Vagina (tissue), 2 donors: Measurements from ENCODE around the gene SH3GL2. TPM values are rescaled to one million over a fixed set of nuclear protein-coding genes. Genes with fewer than 3 reads are reported as not detected.
A peak's percentile ranks its signal among the peaks of the same experiment; 100 is the strongest.

Experiments used
- DNase-seq, 2 donors: peaks; one replicate each; pipeline ENCODE4 v3.0.0-alpha.2; 2017; ENCODE audit errors: extremely low spot score in 2 of 2
- H3K27ac ChIP-seq: fragments of 200-600 bp; sonication (generic); one replicate; pipeline ENCODE4 v1.5.1; 2019
- H3K27me3 ChIP-seq: fragments of 200-600 bp; sonication (generic); one replicate; pipeline ENCODE4 v1.5.1; 2019
- H3K36me3 ChIP-seq, 2 donors: fragments of 200-600 bp; sonication (generic); one replicate each; pipeline ENCODE4 v1.5.1; 2017 to 2019
- H3K4me1 ChIP-seq: fragments of 200-600 bp; sonication (generic); one replicate; pipeline ENCODE4 v1.5.1; 2019
- H3K4me3 ChIP-seq, 2 donors: fragments of 200-600 bp; sonication (generic); 1 replicate in 1 of 2; 2 replicates in 1 of 2; pipeline ENCODE4 v1.5.1; 2016 to 2019
- H3K9me3 ChIP-seq: fragments of 200-600 bp; sonication (generic); one replicate; pipeline ENCODE4 v1.5.1; 2019
- POLR2A ChIP-seq, 2 donors: fragments of 450-650 bp; IDR thresholded peaks; one replicate each; pipeline ENCODE4 v1.6.1; 2017; ENCODE audit warnings: antibody characterized with exemption in 2 of 2, mild to moderate bottlenecking in 2 of 2, moderate library complexity in 2 of 2
- POLR2AphosphoS5 ChIP-seq, 2 donors: sonication (generic); formaldehyde crosslinking; IDR thresholded peaks; one replicate each; pipeline ENCODE4 v1.9.0; 2017; ENCODE audit warnings: antibody characterized with exemption in 2 of 2, mild to moderate bottlenecking in 2 of 2, low read depth in 1 of 2; ENCODE audit not compliant: insufficient read depth in 1 of 2
- intact Hi-C: fragments of 100-400 bp; cut with DNase I; formaldehyde crosslinking; loops from one replicate; pipeline ENCODE4 v1.15.1; 2023
- total RNA-seq: library from RNA; depleted of rRNA; stranded (reverse); fragments of >200 nt; gene quantifications from one replicate; pipeline ENCODE4 v1.2.3, GENCODE V29; 2016
- TF ChIP-seq, protein P1 (sequence below), 3 experiments: fragments of 450-650 bp in 2 of 3; fragments of 200-600 bp in 1 of 3; sonication (generic) in 1 of 3; IDR thresholded peaks; one replicate each; pipeline ENCODE4 v1.5.1; 2017 to 2019; ENCODE audit warnings: antibody characterized with exemption in 3 of 3, mild to moderate bottlenecking in 2 of 3, moderate library complexity in 2 of 3

Gene SH3GL2
- total RNA-seq, 1 donor from 2014 or later: not detected

DNA sequence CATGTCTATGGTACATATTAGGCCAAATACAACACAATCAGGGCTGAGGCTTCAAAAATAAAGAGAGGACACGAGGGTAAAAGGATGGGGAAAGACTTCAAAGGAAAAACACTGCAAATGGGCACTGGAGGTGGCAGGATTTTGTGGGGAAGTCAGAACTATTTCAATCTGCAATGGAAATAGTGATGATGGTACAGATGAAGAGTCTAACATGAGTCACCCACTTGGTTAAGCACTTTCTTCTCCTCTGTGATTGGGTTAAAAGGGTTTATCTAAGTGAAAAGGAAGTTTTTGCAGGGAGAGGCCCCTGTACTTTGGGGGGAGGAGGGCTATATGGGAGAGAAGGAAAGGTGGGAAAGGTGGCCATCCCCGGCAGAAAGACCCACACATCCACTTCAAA is 4.5 kb upstream of the SH3GL2 start:
- Histone ChIP-seq H3K27me3 (peaks cover 4% of the 10 kb centered on the region), H3K4me3 (no peak overlapping the region), H3K27ac (no peak overlapping the region), H3K36me3 (no peaks in the 10 kb centered on the region), H3K9me3 (no peaks in the 10 kb centered on the region), H3K4me1 (peaks cover 10% of the 10 kb centered on the region)
- intact Hi-C loops: no loop called here
- TF ChIP-seq POLR2A (IDR thresholded peaks at IDR 0.05) (no peak), POLR2AphosphoS5 (IDR thresholded peaks at IDR 0.05; ENCODE audit: insufficient read depth in 1 of 2, low read depth in 1 of 2) (no peak)
- TF ChIP-seq, protein P1, sequence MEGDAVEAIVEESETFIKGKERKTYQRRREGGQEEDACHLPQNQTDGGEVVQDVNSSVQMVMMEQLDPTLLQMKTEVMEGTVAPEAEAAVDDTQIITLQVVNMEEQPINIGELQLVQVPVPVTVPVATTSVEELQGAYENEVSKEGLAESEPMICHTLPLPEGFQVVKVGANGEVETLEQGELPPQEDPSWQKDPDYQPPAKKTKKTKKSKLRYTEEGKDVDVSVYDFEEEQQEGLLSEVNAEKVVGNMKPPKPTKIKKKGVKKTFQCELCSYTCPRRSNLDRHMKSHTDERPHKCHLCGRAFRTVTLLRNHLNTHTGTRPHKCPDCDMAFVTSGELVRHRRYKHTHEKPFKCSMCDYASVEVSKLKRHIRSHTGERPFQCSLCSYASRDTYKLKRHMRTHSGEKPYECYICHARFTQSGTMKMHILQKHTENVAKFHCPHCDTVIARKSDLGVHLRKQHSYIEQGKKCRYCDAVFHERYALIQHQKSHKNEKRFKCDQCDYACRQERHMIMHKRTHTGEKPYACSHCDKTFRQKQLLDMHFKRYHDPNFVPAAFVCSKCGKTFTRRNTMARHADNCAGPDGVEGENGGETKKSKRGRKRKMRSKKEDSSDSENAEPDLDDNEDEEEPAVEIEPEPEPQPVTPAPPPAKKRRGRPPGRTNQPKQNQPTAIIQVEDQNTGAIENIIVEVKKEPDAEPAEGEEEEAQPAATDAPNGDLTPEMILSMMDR (IDR thresholded peaks at IDR 0.05): no peak
- no peak for DNase-seq

DNA sequence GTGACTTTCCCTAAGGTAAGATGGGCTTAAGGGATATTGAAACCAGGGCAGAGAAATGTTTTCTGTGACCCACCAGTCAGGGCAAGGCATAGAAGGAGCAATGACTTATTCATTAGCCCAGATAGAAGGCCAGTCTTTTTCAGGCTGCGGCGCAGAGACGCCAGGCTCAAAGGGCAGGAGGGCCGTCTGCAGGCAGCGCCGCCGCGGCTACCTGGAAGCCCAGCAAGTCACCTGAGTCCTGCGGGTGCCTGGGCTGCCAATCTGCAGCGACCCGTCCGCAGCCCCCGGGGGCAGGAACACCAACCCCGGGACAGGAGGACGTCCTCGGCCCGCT is 322 bp upstream of the SH3GL2 start:
- TF ChIP-seq, protein P1 (IDR thresholded peaks at IDR 0.05): no peak
- TF ChIP-seq POLR2AphosphoS5 (IDR thresholded peaks at IDR 0.05; ENCODE audit: insufficient read depth in 1 of 2, low read depth in 1 of 2) (no peak), POLR2A (IDR thresholded peaks at IDR 0.05) (no peak)
- Histone ChIP-seq H3K36me3 (no peaks in the 10 kb centered on the region), H3K4me3 (peak overlapping the region; percentile 37 to 48), H3K9me3 (no peaks in the 10 kb centered on the region), H3K4me1 (peaks cover 10% of the 10 kb centered on the region), H3K27me3 (peaks cover 4% of the 10 kb centered on the region), H3K27ac (no peak overlapping the region)
- no peak for DNase-seq
- intact Hi-C loops: no loop called here

DNA sequence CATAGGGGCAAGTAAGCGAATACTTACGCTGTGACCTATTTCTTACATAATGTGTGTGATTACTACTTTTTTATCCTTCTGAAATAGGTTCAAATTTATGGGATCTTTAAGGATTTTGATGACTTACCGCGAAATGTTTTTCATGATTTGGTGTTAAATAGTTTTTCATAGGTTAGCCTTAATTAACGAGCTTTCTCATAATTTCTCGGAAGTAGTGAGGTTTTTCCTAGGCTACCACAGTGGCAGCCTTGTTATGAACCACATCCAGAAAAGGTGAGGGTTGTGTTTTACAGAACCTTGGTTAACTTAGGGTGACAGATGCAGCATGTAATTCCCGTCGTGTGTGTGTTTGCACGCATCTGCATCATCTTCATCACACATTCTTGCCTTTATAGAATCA is 1.3 kb downstream of the SH3GL2 start:
- Histone ChIP-seq H3K4me3 (no peak overlapping the region), H3K27ac (no peak overlapping the region), H3K9me3 (no peaks in the 10 kb centered on the region), H3K27me3 (peaks cover 4% of the 10 kb centered on the region), H3K4me1 (peaks cover 10% of the 10 kb centered on the region), H3K36me3 (no peaks in the 10 kb centered on the region)
- no peak for DNase-seq
- intact Hi-C loops: no loop called here
- no peak for TF ChIP-seq POLR2A (IDR thresholded peaks at IDR 0.05)
- TF ChIP-seq POLR2AphosphoS5 (IDR thresholded peaks at IDR 0.05; ENCODE audit: insufficient read depth in 1 of 2, low read depth in 1 of 2): no peak
- TF ChIP-seq, protein P1 (IDR thresholded peaks at IDR 0.05): no peak

DNA sequence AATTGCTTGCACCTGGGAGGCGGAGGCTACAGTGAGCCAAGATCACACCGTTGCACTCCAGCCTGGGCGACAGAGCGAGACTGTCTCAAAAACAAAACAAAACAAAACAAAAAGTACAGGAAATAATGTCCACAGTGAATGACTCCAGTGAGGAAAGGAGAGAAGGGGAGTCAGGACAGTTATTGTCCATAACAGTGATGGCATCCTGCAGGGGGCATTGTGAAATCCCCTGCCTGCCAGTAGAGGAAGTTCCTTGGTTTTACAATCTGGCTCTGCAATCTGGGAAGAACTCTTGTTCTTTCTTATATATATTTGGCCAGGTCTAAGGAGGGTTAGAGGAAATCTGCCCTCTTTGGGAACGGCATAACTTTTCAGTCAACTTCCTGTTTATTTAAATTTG is 8.2 kb downstream of the SH3GL2 start:
- Histone ChIP-seq H3K36me3 (no peaks in the 10 kb centered on the region), H3K9me3 (no peaks in the 10 kb centered on the region), H3K27me3 (no peaks in the 10 kb centered on the region), H3K4me1 (no peaks in the 10 kb centered on the region), H3K27ac (no peak overlapping the region), H3K4me3 (no peak overlapping the region)
- DNase-seq: no peak
- TF ChIP-seq POLR2A (IDR thresholded peaks at IDR 0.05) (no peak), POLR2AphosphoS5 (IDR thresholded peaks at IDR 0.05; ENCODE audit: insufficient read depth in 1 of 2, low read depth in 1 of 2) (no peak)
- TF ChIP-seq, protein P1 (IDR thresholded peaks at IDR 0.05): no peak
- intact Hi-C loops: no loop called here

DNA sequence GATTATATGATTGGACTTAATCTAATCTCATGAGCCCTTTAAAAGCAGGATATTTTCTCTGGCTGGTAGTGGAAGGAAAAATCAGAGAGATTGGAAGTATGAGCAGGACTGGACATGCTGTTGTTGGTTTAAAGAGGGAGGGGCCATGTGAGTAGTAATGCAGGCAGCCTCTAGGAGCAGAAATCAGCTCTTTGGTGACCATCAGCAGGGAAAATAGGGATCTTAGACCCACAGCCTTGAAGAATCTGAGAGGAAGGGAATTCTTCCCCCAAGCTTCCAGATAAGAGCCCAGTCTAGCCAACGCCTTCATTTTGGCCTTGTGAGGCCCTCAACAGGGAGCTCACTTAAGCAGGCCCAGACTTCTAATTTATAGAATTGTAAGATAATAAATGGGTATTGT is 9.5 kb downstream of the SH3GL2 start:
- no peak overlapping the region for H3K27ac ChIP-seq
- no peak for DNase-seq
- H3K9me3 ChIP-seq: no peaks in the 10 kb centered on the region
- no peaks in the 10 kb centered on the region for H3K27me3 ChIP-seq
- TF ChIP-seq POLR2A (IDR thresholded peaks at IDR 0.05) (no peak), POLR2AphosphoS5 (IDR thresholded peaks at IDR 0.05; ENCODE audit: insufficient read depth in 1 of 2, low read depth in 1 of 2) (no peak)
- TF ChIP-seq, protein P1 (IDR thresholded peaks at IDR 0.05): no peak
- no peaks in the 10 kb centered on the region for H3K36me3 ChIP-seq
- H3K4me3 ChIP-seq: no peak overlapping the region
- no peaks in the 10 kb centered on the region for H3K4me1 ChIP-seq
- intact Hi-C loops: no loop called here
